Smooth muscle cell (in vitro differentiated cells): ENCODE results near the gene ZNF33B. TPM values are rescaled to one million over a fixed set of nuclear protein-coding genes. Genes with fewer than 3 reads are reported as not detected.

Experiments
- DNase-seq: peaks from one replicate; lab custom pipeline; 2025; ENCODE audit not compliant: unreplicated experiment; lab: John Stamatoyannopoulos, UW
- H2AFZ ChIP-seq: fragments of 200-600 bp; sonication (generic); 2 replicates; pipeline ENCODE4 v1.6.0; 2016; ENCODE audit warnings: antibody characterized with exemption, low read depth, mild to moderate bottlenecking
- H3F3A ChIP-seq: fragments of 200-600 bp; sonication (generic); 2 replicates; pipeline ENCODE4 v1.6.0; 2017; ENCODE audit warnings: antibody characterized with exemption, low read depth
- H3K27ac ChIP-seq: fragments of 200-600 bp; sonication (generic); 2 replicates; pipeline ENCODE4 v1.5.1; 2016; ENCODE audit warnings: low read depth, mild to moderate bottlenecking
- H3K27me3 ChIP-seq: fragments of 200-600 bp; sonication (generic); 2 replicates; pipeline ENCODE4 v1.6.1; 2016; ENCODE audit warnings: low read depth, mild to moderate bottlenecking
- H3K36me3 ChIP-seq: fragments of 200-600 bp; sonication (generic); 2 replicates; pipeline ENCODE4 v1.5.1; 2016; ENCODE audit warnings: low read depth
- H3K4me1 ChIP-seq: fragments of 200-600 bp; sonication (generic); 2 replicates; pipeline ENCODE4 v1.5.1; 2016; ENCODE audit warnings: low read depth
- H3K4me2 ChIP-seq: fragments of 200-600 bp; sonication (generic); 2 replicates; pipeline ENCODE4 v1.6.0; 2016; ENCODE audit warnings: mild to moderate bottlenecking
- H3K4me3 ChIP-seq: fragments of 200-600 bp; sonication (generic); 2 replicates; pipeline ENCODE4 v1.5.1; 2016; ENCODE audit warnings: mild to moderate bottlenecking
- H3K79me2 ChIP-seq: fragments of 200-600 bp; sonication (generic); 2 replicates; pipeline ENCODE4 v1.6.0; 2016; ENCODE audit warnings: low read depth, mild to moderate bottlenecking
- H3K9ac ChIP-seq: fragments of 200-600 bp; sonication (generic); 2 replicates; pipeline ENCODE4 v1.6.0; 2016; ENCODE audit warnings: low read depth
- H3K9me3 ChIP-seq: fragments of 200-600 bp; sonication (generic); replicated peaks from 2 replicates; pipeline ENCODE4 v1.5.1; 2016; ENCODE audit warnings: low read depth
- H4K20me1 ChIP-seq: fragments of 200-600 bp; sonication (generic); 2 replicates; pipeline ENCODE4 v1.6.0; 2016; ENCODE audit warnings: low read depth
- CTCF ChIP-seq: fragments of 200-600 bp; sonication (generic); IDR thresholded peaks from 2 replicates; pipeline ENCODE4 v1.5.1; 2017; ENCODE audit warnings: borderline replicate concordance, mild to moderate bottlenecking, antibody characterized with exemption; ENCODE audit not compliant: insufficient read depth, poor library complexity, severe bottlenecking
- WGBS: methylation state at CpG from one replicate; pipeline ENCODE4 v1.1.7; 2016; ENCODE audit warnings: low lambda C conversion rate; 5-methylcytosine and 5-hydroxymethylcytosine counted together
- polyA plus RNA-seq: library from polyadenylated mRNA; unstranded; fragments of >200 nt; fragmentation: Nextera tagmentation; extraction: Ambion mirVana; gene quantifications from 2 replicates; pipeline ENCODE4 v1.2.1, GENCODE V29; 2016
- total RNA-seq: library from RNA; depleted of rRNA; stranded (reverse); fragments of >200 nt; gene quantifications from 2 replicates; pipeline ENCODE4 v1.2.3, GENCODE V29; 2014

Gene ZNF33B
- total and polyA plus RNA-seq, 2 experiments from 2014 or later: 0.55 to 1.4 TPM

GRCh38 chr10:42623929-42624328 lies 14.4 kb downstream of the ZNF33B start:
- Histone ChIP-seq H3K4me2 (no peak overlapping the region), H2AFZ (no peak overlapping the region), H3F3A (no peaks in the 10 kb centered on the region), H3K27ac (no peak overlapping the region), H3K4me1 (no peaks in the 10 kb centered on the region), H3K27me3 (no peaks in the 10 kb centered on the region), H3K79me2 (no peaks in the 10 kb centered on the region), H3K4me3 (no peak overlapping the region), H3K9ac (no peak overlapping the region), H3K36me3 (no peaks in the 10 kb centered on the region), H3K9me3 (no peaks in the 10 kb centered on the region), H4K20me1 (no peaks in the 10 kb centered on the region)
- TF ChIP-seq CTCF: no peak
- 96% methylated on average over 4 of the region's 4 CpGs for WGBS
- DNase-seq: no peak

- TF ChIP-seq CTCF: no peak
- Histone ChIP-seq H3K79me2 (no peaks in the 10 kb centered on the region), H3K27ac (no peak overlapping the region), H3K9ac (no peak overlapping the region), H3K4me3 (no peak overlapping the region), H3K4me2 (no peak overlapping the region), H3K9me3 (no peaks in the 10 kb centered on the region), H4K20me1 (no peaks in the 10 kb centered on the region), H2AFZ (no peak overlapping the region), H3K27me3 (no peaks in the 10 kb centered on the region), H3K36me3 (no peaks in the 10 kb centered on the region), H3F3A (no peaks in the 10 kb centered on the region), H3K4me1 (no peaks in the 10 kb centered on the region)
- WGBS: 89% methylated on average over 4 of the region's 4 CpGs
- no peak for DNase-seq
These were observed 19.9 kb downstream of the ZNF33B start for GRCh38 chr10:42618424-42618823.

- Histone ChIP-seq H4K20me1 (no peaks in the 10 kb centered on the region), H3K4me1 (no peaks in the 10 kb centered on the region), H3K79me2 (no peaks in the 10 kb centered on the region), H3K27ac (no peak overlapping the region), H3K36me3 (no peaks in the 10 kb centered on the region), H3K9me3 (no peaks in the 10 kb centered on the region), H3K4me3 (no peak overlapping the region), H3K9ac (no peak overlapping the region), H3F3A (no peaks in the 10 kb centered on the region), H3K27me3 (no peaks in the 10 kb centered on the region), H2AFZ (no peak overlapping the region), H3K4me2 (no peak overlapping the region)
- 90% methylated on average over 3 of the region's 3 CpGs for WGBS
- no peak for DNase-seq
- no peak for TF ChIP-seq CTCF
These were observed 23.0 kb downstream of the ZNF33B start for GRCh38 chr10:42615419-42615818.

DNA sequence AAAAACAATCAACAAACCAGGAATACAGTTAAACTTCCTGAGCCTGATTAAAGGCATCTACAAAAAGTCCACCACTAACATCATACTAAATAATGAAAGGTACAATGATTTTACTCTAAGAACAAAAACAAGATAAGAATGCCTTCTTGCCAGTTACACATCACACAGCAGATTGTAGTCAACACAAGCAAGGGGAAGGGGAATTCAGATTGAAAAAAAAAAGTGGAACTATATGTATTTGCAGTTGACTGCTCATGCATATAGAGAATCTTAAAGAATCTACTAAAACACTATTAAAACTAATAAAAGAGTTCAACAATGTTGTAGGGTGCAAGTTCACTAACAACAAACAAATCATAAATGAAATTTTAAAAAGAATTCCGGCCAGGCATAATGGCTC lies 28.5 kb downstream of the ZNF33B start:
- Histone ChIP-seq H3K9me3 (no peaks in the 10 kb centered on the region), H3F3A (no peaks in the 10 kb centered on the region), H3K27ac (no peak overlapping the region), H4K20me1 (no peaks in the 10 kb centered on the region), H3K4me2 (no peak overlapping the region), H3K79me2 (no peaks in the 10 kb centered on the region), H3K36me3 (no peaks in the 10 kb centered on the region), H3K27me3 (no peaks in the 10 kb centered on the region), H2AFZ (no peak overlapping the region), H3K4me1 (no peaks in the 10 kb centered on the region), H3K9ac (no peak overlapping the region), H3K4me3 (no peak overlapping the region)
- WGBS: 91% methylated on average over 1 of the region's 1 CpG
- no peak for DNase-seq
- no peak for TF ChIP-seq CTCF
